ENCODE data around the gene LYZ. TPM values are rescaled to one million over a fixed set of nuclear protein-coding genes. Genes with fewer than 3 reads are reported as not detected.

LYZ gene
- total RNA-seq, 2 donors from 2014 or later = 0.37 TPM; not detected in 1

Other genes starting within 250 kb of the LYZ start
- gene CPSF6, start 108.8 kb upstream of the LYZ start, total RNA-seq = 10 to 100 TPM; 86.1 to 97.2 TPM
- 10 to 100 TPM; 49.3 to 54.5 TPM for gene YEATS4, start 11.4 kb downstream of the LYZ start, total RNA-seq
- 10 to 100 TPM; 13.0 to 13.2 TPM for gene FRS2, start 122.0 kb downstream of the LYZ start, total RNA-seq
- gene CCT2, start 237.1 kb downstream of the LYZ start, total RNA-seq = 100 to 1,000 TPM; 162 to 191 TPM